ENCODE results near the gene USP2.

Gene USP2

DNA sequence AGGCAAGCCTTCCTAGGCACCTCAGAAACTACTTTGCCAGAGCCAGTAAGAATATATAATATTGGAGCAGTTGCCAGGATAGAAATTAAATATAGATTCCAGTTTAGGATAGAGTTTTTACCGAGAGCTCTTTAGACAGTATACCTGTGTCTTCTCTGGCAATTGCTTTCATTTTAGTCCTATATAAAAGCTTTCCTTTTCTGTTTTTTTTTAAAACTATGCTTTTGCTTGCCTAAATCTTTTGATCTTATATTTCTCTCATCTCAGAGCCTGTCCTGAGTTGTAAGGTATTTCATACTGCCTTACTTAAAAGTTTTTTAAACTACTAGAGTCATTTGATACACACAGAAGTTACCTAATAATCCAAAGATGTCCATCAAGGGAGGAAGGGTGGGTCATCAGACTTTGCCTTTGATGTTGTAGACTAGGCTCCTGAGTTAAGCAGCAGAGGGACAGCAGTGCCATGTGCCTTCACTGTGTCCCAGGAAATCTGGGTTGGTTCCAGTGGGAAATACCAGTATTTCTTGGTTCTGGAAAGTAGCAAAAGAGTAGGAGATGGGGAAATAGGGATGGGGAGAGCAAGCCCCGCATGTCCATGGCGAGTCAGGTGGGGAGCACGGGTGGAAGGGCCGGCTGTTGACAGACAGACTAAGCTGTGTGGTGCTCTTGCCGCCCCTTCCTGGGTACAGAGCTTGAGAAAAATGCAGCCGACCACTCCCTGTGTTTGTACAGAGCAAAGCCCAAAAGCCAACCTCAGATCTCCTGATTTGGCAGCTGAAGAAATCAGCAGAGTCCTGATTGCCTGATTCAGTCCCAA is 75.7 kb downstream of the USP2 start:
- DNase-seq (ENCODE audit: low read depth) = no peak

Data from activated T-helper 1 cell treated with Interleukin-2 at 50 U/mL for 16 hours (primary cell).